GM13977 (cell line): ENCODE measurements around the gene GRM4.

ENCODE experiments used
- DNase-seq: peaks from one replicate; pipeline ENCODE4 v3.0.0; 2012; ENCODE audit warnings: low spot score
- in situ Hi-C: fragments of 300-500 bp; cut with MboI; formaldehyde crosslinking; loops from one replicate; pipeline ENCODE4 v1.12.0; 2022; ENCODE audit warnings: low sequenced_read_pairs, low pct_unique_long_range_greater_than_20kb, mixed read lengths, inconsistent platforms; ENCODE audit not compliant: unreplicated experiment
- TF ChIP-seq, protein P1 (sequence below): IDR thresholded peaks from 2 replicates; pipeline ENCODE4 v1.5.1; 2012; ENCODE audit warnings: mild to moderate bottlenecking, control low read depth; ENCODE audit not compliant: insufficient read depth; ENCODE audit errors: extremely low read depth, missing control alignments

GRM4 gene

DNA sequence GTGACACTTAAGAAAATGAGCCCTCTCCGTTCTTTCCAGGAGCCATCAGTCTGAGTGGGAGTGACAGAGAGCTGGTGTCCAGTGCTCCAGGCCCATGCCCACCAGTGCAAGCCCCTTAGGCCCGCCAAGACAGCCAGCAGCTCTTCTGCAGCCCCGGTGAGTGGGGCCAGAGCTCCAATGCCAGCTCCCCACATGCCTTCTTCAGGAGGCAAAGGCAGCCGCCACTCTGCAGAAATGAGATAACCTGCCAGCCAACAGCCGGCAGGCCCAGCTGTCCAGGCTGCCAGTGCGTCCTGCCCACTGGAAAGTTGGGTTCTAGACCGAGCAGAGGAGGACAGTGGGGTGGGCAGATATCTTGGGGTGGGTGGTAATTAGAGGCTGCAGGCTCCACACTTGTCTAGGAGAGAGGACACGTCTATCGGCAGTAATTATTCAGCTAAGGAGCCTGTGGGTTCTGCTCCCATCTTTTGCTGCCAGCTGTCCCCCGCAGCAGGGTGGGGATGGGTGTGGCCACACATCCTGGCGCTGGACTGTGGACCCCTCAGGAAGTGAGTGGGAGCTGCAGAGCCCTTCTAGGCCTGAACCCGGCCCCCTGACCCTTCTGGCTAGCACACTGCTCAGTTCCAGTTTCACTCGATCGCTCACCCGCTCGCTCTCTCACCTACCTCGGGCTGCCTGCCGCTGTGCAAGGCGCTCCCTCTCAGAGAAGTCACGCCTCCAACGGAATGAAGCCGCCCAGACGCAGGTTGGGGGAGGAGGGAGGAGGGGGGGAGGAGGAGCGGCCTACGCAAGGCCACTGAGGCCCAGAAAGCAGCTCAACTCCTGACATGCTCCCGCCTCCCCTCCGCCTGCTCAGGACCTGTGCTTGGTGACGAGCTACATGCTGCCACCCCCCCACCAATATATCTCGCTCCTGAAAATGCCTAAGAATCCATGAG lies 3.6 kb downstream of the GRM4 start:
- TF ChIP-seq, protein P1, sequence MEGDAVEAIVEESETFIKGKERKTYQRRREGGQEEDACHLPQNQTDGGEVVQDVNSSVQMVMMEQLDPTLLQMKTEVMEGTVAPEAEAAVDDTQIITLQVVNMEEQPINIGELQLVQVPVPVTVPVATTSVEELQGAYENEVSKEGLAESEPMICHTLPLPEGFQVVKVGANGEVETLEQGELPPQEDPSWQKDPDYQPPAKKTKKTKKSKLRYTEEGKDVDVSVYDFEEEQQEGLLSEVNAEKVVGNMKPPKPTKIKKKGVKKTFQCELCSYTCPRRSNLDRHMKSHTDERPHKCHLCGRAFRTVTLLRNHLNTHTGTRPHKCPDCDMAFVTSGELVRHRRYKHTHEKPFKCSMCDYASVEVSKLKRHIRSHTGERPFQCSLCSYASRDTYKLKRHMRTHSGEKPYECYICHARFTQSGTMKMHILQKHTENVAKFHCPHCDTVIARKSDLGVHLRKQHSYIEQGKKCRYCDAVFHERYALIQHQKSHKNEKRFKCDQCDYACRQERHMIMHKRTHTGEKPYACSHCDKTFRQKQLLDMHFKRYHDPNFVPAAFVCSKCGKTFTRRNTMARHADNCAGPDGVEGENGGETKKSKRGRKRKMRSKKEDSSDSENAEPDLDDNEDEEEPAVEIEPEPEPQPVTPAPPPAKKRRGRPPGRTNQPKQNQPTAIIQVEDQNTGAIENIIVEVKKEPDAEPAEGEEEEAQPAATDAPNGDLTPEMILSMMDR = no peak
- no peak for DNase-seq

DNA sequence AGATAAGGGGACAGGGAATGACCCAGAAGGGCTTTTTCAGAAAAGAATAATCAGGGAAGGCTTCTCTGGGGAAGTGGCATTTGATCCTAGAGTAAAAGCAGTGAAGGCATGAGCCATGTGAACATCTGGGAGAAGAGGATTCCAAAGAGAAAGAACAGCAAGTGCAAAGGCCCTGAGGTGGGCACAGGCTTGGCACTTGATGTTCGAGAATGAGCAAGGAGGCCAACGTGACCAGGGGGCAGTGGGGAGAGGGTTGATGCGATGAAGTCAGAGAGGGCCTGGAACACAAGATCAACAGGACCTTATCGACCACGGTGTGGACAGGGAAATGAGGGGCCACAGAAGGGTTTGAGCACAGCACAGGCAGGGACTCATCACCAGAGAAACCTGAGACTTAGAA lies 5.8 kb downstream of the GRM4 start:
- DNase-seq = no peak
- in situ Hi-C loops = no loop called here
- TF ChIP-seq, protein P1 = no peak

More for the DNA sequence above, 3.6 kb downstream of the GRM4 start:
- in situ Hi-C loops = no loop called here

DNA sequence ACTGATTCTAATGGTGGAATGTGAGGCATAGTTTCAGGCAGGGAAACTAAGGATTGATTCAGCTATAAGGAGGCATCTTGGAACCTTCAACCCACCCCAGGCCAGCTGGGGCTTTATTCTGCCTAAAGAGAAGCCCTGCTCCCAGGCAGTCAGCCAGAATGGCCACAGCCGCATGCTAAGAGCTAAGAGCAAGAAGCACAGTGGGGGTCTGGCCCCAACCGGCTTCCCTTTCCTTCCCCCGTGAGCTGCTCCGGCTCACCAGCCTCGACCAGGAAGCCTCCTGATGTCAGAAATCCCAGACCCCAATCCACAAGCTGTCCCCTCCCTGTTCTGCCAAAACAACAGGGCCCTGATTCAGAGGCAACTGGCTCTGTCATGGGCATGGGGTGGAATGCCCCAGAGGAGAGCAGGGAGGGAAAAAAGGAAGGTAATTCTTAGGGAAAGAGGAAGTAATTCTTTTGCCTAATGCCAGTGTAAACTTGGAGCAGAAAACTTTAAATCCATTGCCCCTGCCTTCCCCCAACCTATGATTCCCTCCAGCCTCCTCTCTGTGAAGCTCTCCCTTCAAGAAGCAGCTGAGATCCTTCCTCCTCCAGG lies 6.9 kb downstream of the GRM4 start:
- no peak for DNase-seq
- in situ Hi-C loops = no loop called here
- TF ChIP-seq, protein P1 = no peak

DNA sequence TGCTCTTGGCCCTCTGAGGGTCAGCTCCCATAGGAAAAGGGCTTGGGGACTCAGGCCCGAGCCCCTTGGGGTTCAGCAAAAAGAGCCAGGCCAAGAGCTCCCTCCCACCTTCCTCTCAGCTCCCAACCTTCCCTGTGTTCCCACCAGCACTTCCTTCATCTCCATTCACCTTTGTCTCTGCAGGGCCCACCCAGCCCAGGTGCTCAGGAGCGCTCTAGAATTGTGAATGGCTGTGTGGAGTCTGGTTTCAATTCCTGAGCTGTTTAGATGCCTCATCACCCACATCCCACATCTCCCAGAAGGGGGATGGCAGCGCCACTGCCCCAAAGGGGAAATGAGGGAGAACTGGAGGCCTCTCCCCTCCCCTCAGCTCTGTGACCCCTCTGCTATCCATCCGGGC lies 7.7 kb downstream of the GRM4 start:
- DNase-seq = no peak
- in situ Hi-C loops = no loop called here
- TF ChIP-seq, protein P1 = no peak

DNA sequence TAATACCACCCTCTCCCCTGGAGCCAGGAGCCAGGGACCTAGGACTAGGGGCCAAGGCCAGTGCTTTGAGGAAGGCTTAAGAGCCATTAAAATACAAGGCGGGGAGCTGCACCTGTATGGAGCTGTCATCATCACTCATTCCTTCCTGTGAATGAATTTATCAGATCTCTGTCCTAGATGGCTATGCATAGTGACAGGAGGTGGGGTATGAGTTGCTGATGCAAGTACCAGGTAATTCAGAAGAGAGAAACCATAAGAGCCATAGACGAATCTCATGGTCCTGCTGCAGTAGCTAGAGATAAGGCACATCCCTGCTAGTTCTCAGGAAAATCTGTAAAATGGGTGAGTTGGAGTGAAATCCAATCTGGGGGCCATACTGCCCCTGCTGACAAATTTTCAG lies 10.3 kb downstream of the GRM4 start:
- DNase-seq = no peak
- TF ChIP-seq, protein P1 = no peak
- in situ Hi-C loops = no loop called here

DNA sequence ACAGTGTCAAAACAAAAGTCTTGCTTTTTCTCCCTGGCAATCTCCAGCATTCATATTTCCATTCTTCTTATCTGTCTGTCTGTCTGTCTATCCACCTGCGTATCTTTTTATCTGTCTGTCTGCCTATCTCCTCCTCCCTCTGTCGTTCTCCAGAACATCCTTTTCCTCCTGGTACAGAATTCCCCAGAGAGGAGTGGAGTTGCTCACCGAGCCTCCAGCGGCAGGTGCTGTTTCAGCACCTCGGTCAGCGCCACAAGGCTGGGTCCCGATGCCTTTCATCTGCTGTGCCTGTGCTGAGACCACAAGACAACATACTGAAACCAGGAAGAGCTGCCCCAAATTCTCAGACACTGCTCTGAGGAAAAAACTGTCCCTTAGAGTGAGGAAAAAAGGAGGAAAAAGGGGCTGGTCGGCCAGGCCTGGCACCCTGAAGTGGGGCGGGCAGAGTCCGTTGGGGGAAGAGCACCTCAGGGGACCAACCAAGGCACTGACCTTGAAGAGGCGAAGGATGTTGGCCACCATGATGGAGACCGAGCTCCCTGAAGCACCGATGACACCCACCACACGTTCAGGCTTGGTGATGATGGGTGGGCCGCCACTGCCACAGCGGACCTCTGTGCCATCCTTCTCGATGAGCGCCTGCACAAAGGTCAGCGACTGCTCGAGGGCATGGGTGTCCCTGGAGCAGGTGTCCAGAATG lies 13.3 kb downstream of the GRM4 start:
- TF ChIP-seq, protein P1 = no peak
- in situ Hi-C loops = no loop called here
- peak; percentile 60 for DNase-seq
